Testis (tissue), 3 donors: Measurements from ENCODE around the gene DQX1. TPM values are rescaled to one million over a fixed set of nuclear protein-coding genes. Genes with fewer than 3 reads are reported as not detected.

ENCODE experiments used
- DNase-seq: peaks from one replicate; pipeline ENCODE4 v3.0.0-alpha.2; 2019
- H3K27ac ChIP-seq, 2 donors: fragments of 200-600 bp; sonication (generic); one replicate each; pipeline ENCODE4 v1.5.1; 2019
- H3K27me3 ChIP-seq: fragments of 200-600 bp; sonication (generic); one replicate; pipeline ENCODE4 v1.5.1; 2019
- H3K36me3 ChIP-seq: fragments of 200-600 bp; sonication (generic); one replicate; pipeline ENCODE4 v1.5.1; 2017; ENCODE audit warnings: low read depth; ENCODE audit errors: missing control alignments
- H3K4me1 ChIP-seq: fragments of 200-600 bp; sonication (generic); one replicate; pipeline ENCODE4 v1.5.1; 2019
- H3K4me3 ChIP-seq, 2 donors: fragments of 200-600 bp; sonication (generic); one replicate each; pipeline ENCODE4 v1.5.1; 2017 to 2019
- H3K9me3 ChIP-seq: fragments of 200-600 bp; sonication (generic); one replicate; pipeline ENCODE4 v1.5.1; 2017
- POLR2A ChIP-seq: fragments of 450-650 bp; IDR thresholded peaks from one replicate; pipeline ENCODE4 v1.6.1; 2017; ENCODE audit warnings: antibody characterized with exemption, mild to moderate bottlenecking, moderate library complexity
- WGBS, 2 donors: methylation state at CpG; one replicate each; pipeline ENCODE4 v1.1.5; 2018; 5-methylcytosine and 5-hydroxymethylcytosine counted together
- intact Hi-C: fragments of 100-400 bp; cut with DNase I; formaldehyde crosslinking; loops from one replicate; pipeline ENCODE4 v1.15.1; 2023; ENCODE audit warnings: low total_unique reads
- polyA plus RNA-seq: library from polyadenylated mRNA; stranded (reverse); fragments of 350-450 nt; fragmentation: Illumina TruSeq; extraction: RNeasy Lipid Tissue Mini Kit (QIAGEN cat#74804); gene quantifications from one replicate; pipeline ENCODE4 v1.2.3, GENCODE V29; 2014; ENCODE audit warnings: low read depth, low replicate concordance; ENCODE audit not compliant: insufficient read depth
- total RNA-seq, 2 donors: library from RNA; depleted of rRNA; stranded (reverse); fragments of >200 nt; gene quantifications; one replicate each; pipeline ENCODE4 v1.2.3, GENCODE V29; 2016
- TF ChIP-seq, protein P1 (sequence below), 3 experiments: fragments of 450-650 bp in 2 of 3; fragments of 200-600 bp in 1 of 3; sonication (generic) in 1 of 3; IDR thresholded peaks; one replicate each; pipeline ENCODE4 v1.5.1; 2016 to 2019; ENCODE audit warnings: antibody characterized with exemption in 3 of 3, mild to moderate bottlenecking in 2 of 3, moderate library complexity in 1 of 3

DQX1 gene
- total and polyA plus RNA-seq, 3 donors from 2014 or later: 0.43 to 0.86 TPM; not detected in 1

DNA sequence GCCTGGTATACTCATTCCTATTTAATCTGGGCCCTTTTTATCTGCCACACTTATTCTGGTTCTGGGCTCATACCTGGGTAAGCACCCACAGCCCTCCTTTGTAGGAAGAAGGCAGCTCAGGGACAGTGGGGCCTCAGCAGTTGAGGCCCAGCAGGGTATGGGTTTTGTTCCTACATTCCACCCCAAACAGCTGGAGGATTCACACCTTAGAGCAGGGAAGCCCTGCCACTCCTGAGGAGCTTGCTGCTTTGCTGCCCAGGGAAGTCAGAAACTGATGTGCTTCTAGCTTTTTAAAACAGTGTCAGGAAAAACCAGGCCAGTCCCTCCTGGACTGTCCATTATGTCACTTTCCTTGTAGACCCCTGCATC, 25.5 kb downstream of the DQX1 start:
- Histone ChIP-seq H3K4me3 (no peak overlapping the region), H3K36me3 (peaks cover 4% of the 10 kb centered on the region), H3K4me1 (peaks cover 18% of the 10 kb centered on the region), H3K27ac (no peak overlapping the region), H3K9me3 (no peaks in the 10 kb centered on the region), H3K27me3 (no peaks in the 10 kb centered on the region)
- TF ChIP-seq, protein P1, sequence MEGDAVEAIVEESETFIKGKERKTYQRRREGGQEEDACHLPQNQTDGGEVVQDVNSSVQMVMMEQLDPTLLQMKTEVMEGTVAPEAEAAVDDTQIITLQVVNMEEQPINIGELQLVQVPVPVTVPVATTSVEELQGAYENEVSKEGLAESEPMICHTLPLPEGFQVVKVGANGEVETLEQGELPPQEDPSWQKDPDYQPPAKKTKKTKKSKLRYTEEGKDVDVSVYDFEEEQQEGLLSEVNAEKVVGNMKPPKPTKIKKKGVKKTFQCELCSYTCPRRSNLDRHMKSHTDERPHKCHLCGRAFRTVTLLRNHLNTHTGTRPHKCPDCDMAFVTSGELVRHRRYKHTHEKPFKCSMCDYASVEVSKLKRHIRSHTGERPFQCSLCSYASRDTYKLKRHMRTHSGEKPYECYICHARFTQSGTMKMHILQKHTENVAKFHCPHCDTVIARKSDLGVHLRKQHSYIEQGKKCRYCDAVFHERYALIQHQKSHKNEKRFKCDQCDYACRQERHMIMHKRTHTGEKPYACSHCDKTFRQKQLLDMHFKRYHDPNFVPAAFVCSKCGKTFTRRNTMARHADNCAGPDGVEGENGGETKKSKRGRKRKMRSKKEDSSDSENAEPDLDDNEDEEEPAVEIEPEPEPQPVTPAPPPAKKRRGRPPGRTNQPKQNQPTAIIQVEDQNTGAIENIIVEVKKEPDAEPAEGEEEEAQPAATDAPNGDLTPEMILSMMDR (IDR thresholded peaks at IDR 0.05): no peak
- TF ChIP-seq POLR2A: no peak
- intact Hi-C loops: no loop called here
- no peak for DNase-seq

DNA sequence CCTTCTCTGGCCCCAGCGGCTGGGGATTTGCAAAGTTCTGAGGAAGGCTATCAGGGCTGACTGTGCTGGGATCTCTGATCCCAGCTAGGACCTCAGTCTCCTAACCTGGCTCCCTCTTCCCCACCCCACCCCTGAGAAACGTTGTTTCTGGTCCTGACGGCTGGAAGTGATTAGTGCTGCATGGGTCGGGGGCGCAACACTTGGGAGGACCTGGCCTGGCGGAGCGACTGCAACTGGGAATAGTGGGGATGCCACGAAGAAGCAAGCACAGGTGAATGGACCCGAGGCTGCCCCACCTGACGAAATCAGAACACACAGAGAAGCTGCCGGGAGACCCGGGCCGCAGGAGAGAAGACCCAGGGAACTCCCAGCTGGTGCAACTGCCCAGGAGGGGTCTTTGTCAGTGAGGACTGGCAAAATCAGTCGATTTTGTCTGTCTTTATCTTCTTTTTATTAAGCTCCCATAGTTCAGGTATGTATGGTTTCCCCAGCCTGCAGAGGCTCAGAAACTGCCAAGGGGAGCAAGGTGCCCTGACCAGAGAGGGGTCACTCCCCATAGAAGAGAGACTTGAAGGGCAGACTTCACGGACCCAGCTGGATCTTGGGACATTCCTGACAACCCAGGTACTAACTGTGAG, 26.0 kb downstream of the DQX1 start:
- intact Hi-C loops: no loop called here
- H3K4me1 ChIP-seq: peaks cover 18% of the 10 kb centered on the region
- 37 to 38% methylated on average over 11 to 15 of the region's 15 CpGs for WGBS, 2 donors
- DNase-seq: no peak
- H3K36me3 ChIP-seq: peaks cover 4% of the 10 kb centered on the region
- H3K27ac ChIP-seq: no peak overlapping the region
- H3K9me3 ChIP-seq: no peaks in the 10 kb centered on the region
- no peak overlapping the region for H3K4me3 ChIP-seq
- TF ChIP-seq, protein P1 (IDR thresholded peaks at IDR 0.05): no peak
- TF ChIP-seq POLR2A: no peak
- no peaks in the 10 kb centered on the region for H3K27me3 ChIP-seq

DNA sequence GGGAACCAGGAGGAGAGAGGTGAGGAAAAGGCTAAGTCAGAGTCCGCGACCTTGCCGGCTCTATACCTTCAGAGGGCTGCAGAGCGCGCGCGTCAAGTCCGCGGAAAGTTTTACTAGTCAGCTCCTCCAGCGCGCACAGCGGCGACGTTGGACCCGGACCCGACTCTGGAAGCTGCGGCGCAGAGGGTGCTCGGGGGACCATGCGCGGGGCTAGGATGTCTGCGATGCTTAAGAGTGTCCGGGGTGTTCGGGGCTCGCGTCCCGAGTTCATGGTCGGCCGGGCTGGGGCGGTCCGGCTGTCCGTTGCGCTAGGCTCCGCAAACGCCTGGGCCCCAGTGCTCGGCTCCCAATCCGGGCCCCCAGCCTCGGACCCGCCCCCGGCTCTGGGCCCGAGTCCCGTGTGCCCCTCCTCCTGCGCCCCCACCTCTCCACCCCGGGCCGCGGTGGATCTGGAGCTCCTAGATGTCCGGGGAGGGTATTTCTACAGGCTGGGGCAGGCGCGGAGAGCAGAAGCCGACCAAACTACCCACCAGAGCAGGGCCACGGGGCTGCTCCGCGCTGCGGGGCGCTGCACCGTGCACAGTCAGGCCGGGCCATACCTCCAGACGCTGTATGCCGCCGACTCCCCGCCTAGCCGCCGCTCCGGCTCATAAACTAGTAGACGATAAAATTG, 26.6 kb downstream of the DQX1 start, which contains the start of gene LBX2:
TSS of gene LBX2 (minus strand) at position 337 of the 673 bp plus-strand sequence. CDS start at position 271, 66 bp downstream.
- peaks cover 18% of the 10 kb centered on the region for H3K4me1 ChIP-seq
- H3K27ac ChIP-seq: no peak within 1 kb of the TSS
- TF ChIP-seq POLR2A: no peak
- TF ChIP-seq, protein P1 (IDR thresholded peaks at IDR 0.05): no peak
- no peaks in the 10 kb centered on the region for H3K27me3 ChIP-seq
- WGBS, 2 donors: 0 to 4% methylated on average over 36 to 55 of the region's 65 CpGs
- peak within 1 kb of the TSS; percentile 18 to 32 for H3K4me3 ChIP-seq
- no peaks in the 10 kb centered on the region for H3K9me3 ChIP-seq
- no peaks in the 10 kb centered on the region for H3K36me3 ChIP-seq
- peak; percentile 39 for DNase-seq
- intact Hi-C loops: no loop called here

DNA sequence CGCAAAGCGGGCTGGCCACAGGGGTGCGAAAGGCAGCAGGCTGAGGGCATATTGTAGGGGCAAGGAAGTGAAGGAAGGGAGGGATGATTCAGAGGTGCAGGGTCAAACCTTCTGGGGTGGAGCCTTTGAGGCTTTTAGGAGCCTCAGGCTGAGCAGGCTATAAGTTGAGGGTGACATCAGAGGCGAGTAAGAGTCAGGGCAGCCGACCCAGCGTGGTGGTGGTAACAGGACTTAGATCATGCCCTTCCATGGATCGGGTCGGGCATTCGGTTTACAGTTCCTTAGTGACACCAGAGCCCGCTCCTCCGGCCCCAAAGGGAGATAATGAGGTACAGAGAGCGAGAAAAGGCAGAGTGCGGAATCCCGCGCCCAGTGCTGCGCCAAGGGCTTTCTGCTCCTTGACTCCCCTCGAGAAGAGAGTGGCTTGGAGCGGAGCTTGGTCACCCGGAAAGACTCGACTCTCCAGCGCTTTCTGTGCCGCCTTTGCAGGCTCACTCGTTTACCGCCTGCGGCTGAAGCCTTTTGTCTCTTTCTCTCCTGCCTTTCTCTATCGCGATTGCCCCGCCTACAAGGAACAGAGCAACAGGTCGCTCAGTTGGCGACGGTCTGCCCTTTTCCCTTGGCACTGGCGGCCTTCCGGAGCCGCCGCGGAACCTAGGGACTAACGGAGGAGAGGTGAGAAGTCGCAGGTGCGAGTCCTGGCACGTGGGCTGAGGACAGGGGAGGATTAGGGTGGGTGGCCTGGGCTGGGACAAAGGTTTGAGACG, 27.3 kb downstream of the DQX1 start:
- WGBS, 2 donors: 1 to 2% methylated on average over 39 to 41 of the region's 41 CpGs
- no peaks in the 10 kb centered on the region for H3K27me3 ChIP-seq
- intact Hi-C loops: no loop called here
- no peak overlapping the region for H3K27ac ChIP-seq
- no peaks in the 10 kb centered on the region for H3K36me3 ChIP-seq
- H3K4me1 ChIP-seq: peaks cover 18% of the 10 kb centered on the region
- no peak for TF ChIP-seq POLR2A
- TF ChIP-seq, protein P1 (IDR thresholded peaks at IDR 0.05): no peak
- peak overlapping the region in 1 of 2 donors; percentile 32 for H3K4me3 ChIP-seq
- H3K9me3 ChIP-seq: no peaks in the 10 kb centered on the region
- DNase-seq: no peak
